HG02973 (cell line): ENCODE data around the gene TSEN54.

Experiments used
- ATAC-seq: cut with Tn5 transposase; IDR thresholded peaks from one replicate; pipeline ENCODE4 v1.9.1; 2021; ENCODE audit warnings: moderate library complexity; ENCODE audit not compliant: unreplicated experiment

Gene TSEN54

GRCh38 chr17:75503976-75504346 is 12.4 kb upstream of the TSEN54 start:
- no peak for ATAC-seq

GRCh38 chr17:75504347-75505151 is 11.8 kb upstream of the TSEN54 start:
- no peak for ATAC-seq

- ATAC-seq, result no peak
Measured at GRCh38 chr17:75505152-75505409, 11.2 kb upstream of the TSEN54 start.

GRCh38 chr17:75505640-75506039 is 10.7 kb upstream of the TSEN54 start:
- no peak for ATAC-seq

- ATAC-seq, result no peak
Measured at GRCh38 chr17:75506134-75506533, 10.2 kb upstream of the TSEN54 start.

- no peak for ATAC-seq
Measured at GRCh38 chr17:75506888-75507287, 9.4 kb upstream of the TSEN54 start.

- no peak for ATAC-seq
Measured at GRCh38 chr17:75507733-75508719, 8.3 kb upstream of the TSEN54 start.

GRCh38 chr17:75508931-75509361 is 7.4 kb upstream of the TSEN54 start:
- ATAC-seq, result no peak

- no peak for ATAC-seq
Measured at GRCh38 chr17:75509528-75510258, 6.6 kb upstream of the TSEN54 start.

GRCh38 chr17:75511270-75511609 is 5.1 kb upstream of the TSEN54 start:
- ATAC-seq, result no peak

- no peak for ATAC-seq
Measured at GRCh38 chr17:75511610-75512575, 4.4 kb upstream of the TSEN54 start.

GRCh38 chr17:75512926-75513640 is 3.2 kb upstream of the TSEN54 start:
- ATAC-seq, result no peak

- ATAC-seq, result no peak
Measured at GRCh38 chr17:75513641-75514000, 2.7 kb upstream of the TSEN54 start.

- no peak for ATAC-seq
Measured at GRCh38 chr17:75514299-75514918, 1.9 kb upstream of the TSEN54 start.

- peak; percentile 2 for ATAC-seq
Measured at GRCh38 chr17:75514919-75515495, 1.3 kb upstream of the TSEN54 start.

- ATAC-seq, result peak; percentile 38
Measured at GRCh38 chr17:75515496-75516254, 653 bp upstream of the TSEN54 start, which contains the start of gene CASKIN2. CASKIN2 (minus strand) TSS chr17:75515537; CDS start chr17:75513804, 1,733 bp downstream.

GRCh38 chr17:75516619-75517296 is 430 bp downstream of the TSEN54 start:
- peak; percentile 10 for ATAC-seq
